HG03196 (cell line): ENCODE results near the gene FNDC11.
A peak's percentile ranks its signal among the peaks of the same experiment; 100 is the strongest.
"Not testable (repeated sequence)": the region's sequence is repeated elsewhere in the genome, so short reads cannot be mapped to it uniquely, and the experiment has no call there.

Source experiments
- ATAC-seq: cut with Tn5 transposase; IDR thresholded peaks from one replicate; pipeline ENCODE4 v1.9.1; 2021; ENCODE audit not compliant: unreplicated experiment

FNDC11 gene

GRCh38 chr20:63553933-63554290 is at the start of gene FNDC11:
Gene FNDC11 (plus strand): TSS chr20:63554159. CDS start chr20:63555664, 1,505 bp downstream.
- ATAC-seq, result peak; percentile 22

- ATAC-seq, result no peak
These were observed 49.3 kb upstream of the FNDC11 start for GRCh38 chr20:63504642-63505041.

GRCh38 chr20:63505281-63505680 is 48.7 kb upstream of the FNDC11 start:
- no peak for ATAC-seq

- no peak for ATAC-seq
These were observed 48.2 kb upstream of the FNDC11 start for GRCh38 chr20:63505723-63506122.

GRCh38 chr20:63507083-63507743 is 46.7 kb upstream of the FNDC11 start:
- no peak for ATAC-seq

GRCh38 chr20:63508072-63508768 is 45.7 kb upstream of the FNDC11 start:
- ATAC-seq, result no peak

GRCh38 chr20:63509088-63509564 is 44.8 kb upstream of the FNDC11 start:
- ATAC-seq, result no peak

- ATAC-seq, result no peak
These were observed 40.8 kb upstream of the FNDC11 start for GRCh38 chr20:63513207-63513606.

- not testable (repeated sequence) for ATAC-seq
These were observed 39.4 kb upstream of the FNDC11 start for GRCh38 chr20:63514520-63514919.

GRCh38 chr20:63517376-63518309 is 36.3 kb upstream of the FNDC11 start:
- ATAC-seq, result no peak

- no peak for ATAC-seq
These were observed 35.6 kb upstream of the FNDC11 start for GRCh38 chr20:63518351-63518861.

GRCh38 chr20:63518946-63519667 is 34.9 kb upstream of the FNDC11 start:
- ATAC-seq, result no peak

- peak; percentile 30 for ATAC-seq
These were observed 34.1 kb upstream of the FNDC11 start for GRCh38 chr20:63519668-63520503.

- peak; percentile 72 for ATAC-seq
These were observed 33.4 kb upstream of the FNDC11 start, which contains the start of gene PPDPF for GRCh38 chr20:63520504-63520933. Gene PPDPF (plus strand): TSS chr20:63520765. CDS start chr20:63521309, 544 bp downstream.

GRCh38 chr20:63520934-63521601 is 32.9 kb upstream of the FNDC11 start:
- ATAC-seq, result peak; percentile 27

- no peak for ATAC-seq
These were observed 32.4 kb upstream of the FNDC11 start for GRCh38 chr20:63521602-63522001.

GRCh38 chr20:63522091-63522868 is 31.7 kb upstream of the FNDC11 start:
- ATAC-seq, result no peak

GRCh38 chr20:63522981-63523611 is 30.9 kb upstream of the FNDC11 start:
- ATAC-seq, result no peak
